H7 (cell line): ENCODE data around the gene MOV10L1. TPM values are rescaled to one million over a fixed set of nuclear protein-coding genes. Genes with fewer than 3 reads are reported as not detected.

Experiments
- DNase-seq: peaks from one replicate; pipeline ENCODE4 v3.0.0; 2012
- H3K27me3 ChIP-seq: 2 replicates; pipeline ENCODE4 v1.6.0; 2011; ENCODE audit warnings: mild to moderate bottlenecking, low read length; ENCODE audit not compliant: control insufficient read depth, insufficient read depth
- H3K36me3 ChIP-seq: replicated peaks from 2 replicates; pipeline ENCODE4 v1.5.1; 2011; ENCODE audit warnings: low read length; ENCODE audit not compliant: control insufficient read depth, insufficient read depth
- H3K4me3 ChIP-seq: 2 replicates; pipeline ENCODE4 v1.5.1; 2011; ENCODE audit warnings: low read depth, mild to moderate bottlenecking, control low read depth, low read length, moderate library complexity; ENCODE audit not compliant: insufficient read depth
- total RNA-seq: library from RNA; depleted of rRNA; stranded (reverse); fragments of >200 nt; shearing (Covaris generic); gene quantifications from 2 replicates; pipeline ENCODE4 v1.2.3, GENCODE V29; 2014

The MOV10L1 gene
- total RNA-seq, 1 experiment from 2014 or later = not detected

DNA sequence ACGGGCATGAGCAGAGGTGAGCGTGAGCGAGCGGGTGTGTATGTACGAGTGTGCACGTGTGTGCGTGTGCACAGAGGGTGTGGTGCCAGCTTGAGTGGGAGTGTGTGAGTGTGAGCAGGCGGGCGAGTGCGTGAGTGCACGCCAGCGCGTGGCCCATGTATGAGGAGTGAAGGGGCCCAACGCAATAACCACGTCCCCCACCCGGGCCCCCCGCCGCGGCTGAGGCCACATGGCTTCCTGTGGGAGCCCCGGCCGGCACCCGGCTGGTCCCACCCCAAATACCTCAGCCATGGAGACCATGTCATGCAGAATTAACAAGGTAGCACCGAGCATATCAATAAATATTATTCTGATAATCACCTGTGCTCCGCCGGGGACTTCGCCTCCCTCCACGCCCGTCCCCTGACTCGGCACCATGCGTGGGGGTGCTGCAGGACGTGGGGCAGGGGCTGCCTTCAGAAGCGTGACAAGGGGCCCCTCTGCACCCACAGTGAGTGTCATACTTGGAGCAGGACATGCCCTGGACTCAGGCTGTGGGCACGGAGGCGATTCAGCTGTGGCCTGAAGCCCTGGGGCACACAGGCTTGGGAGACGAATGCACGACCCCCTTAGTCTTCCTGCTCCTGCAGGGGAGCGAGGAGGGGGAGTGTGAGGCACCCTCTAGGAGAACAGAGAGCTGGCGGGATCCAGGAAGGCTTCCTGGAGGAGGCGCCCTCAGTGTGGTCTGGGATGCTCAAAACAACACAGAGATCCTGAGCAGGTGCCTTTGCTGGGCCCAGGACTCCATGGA lies 90.3 kb downstream of the MOV10L1 start:
- DNase-seq = no peak
- no peak overlapping the region for H3K4me3 ChIP-seq

DNA sequence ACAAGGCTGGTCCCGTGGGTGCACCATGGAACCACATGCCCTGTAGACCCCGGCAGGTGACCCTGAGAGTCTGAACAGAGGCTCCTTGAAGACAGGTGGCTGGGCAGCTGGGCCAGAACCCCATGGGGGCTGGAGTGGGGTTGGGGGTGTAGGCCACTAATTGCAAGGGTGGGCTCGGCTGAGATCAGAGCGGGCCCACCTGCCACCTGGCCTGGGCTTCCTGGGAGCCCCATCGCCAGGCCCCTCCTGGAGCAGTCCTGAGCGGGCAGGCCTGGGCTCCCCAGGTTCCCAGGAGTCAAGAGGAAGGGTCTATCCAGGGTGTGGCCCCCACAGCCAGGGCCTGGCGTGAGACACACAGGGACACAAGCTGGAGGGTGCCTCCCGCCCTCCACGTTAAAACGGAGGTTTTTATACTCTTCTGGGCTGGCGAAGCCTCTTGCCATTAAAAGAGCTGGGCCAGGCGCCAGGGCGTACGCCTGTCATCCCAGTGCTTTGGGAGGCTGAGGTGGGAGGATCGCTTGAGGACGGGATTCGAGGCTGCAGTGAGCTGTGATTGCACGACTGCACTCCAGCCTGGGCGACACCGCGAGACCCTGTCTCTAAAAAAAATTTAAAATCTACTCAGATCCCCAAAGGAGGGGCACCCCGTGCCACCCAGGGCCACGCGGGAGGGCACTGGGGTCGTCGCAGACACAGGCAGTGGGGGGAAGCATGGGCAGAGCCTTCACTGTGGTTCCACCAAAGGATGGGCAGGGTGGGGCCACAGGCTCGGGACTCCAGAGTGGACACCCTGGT lies 91.1 kb downstream of the MOV10L1 start:
- no peaks in the 10 kb centered on the region; the same call in 1 of the 2 replicates for H3K36me3 ChIP-seq
- H3K4me3 ChIP-seq = no peak overlapping the region
- peaks cover 9% of the 10 kb centered on the region for H3K27me3 ChIP-seq
- no peak for DNase-seq

More for the DNA sequence above, 90.3 kb downstream of the MOV10L1 start:
- Histone ChIP-seq H3K27me3 (peaks cover 5% of the 10 kb centered on the region), H3K36me3 (no peaks in the 10 kb centered on the region; the same call in 1 of the 2 replicates)

DNA sequence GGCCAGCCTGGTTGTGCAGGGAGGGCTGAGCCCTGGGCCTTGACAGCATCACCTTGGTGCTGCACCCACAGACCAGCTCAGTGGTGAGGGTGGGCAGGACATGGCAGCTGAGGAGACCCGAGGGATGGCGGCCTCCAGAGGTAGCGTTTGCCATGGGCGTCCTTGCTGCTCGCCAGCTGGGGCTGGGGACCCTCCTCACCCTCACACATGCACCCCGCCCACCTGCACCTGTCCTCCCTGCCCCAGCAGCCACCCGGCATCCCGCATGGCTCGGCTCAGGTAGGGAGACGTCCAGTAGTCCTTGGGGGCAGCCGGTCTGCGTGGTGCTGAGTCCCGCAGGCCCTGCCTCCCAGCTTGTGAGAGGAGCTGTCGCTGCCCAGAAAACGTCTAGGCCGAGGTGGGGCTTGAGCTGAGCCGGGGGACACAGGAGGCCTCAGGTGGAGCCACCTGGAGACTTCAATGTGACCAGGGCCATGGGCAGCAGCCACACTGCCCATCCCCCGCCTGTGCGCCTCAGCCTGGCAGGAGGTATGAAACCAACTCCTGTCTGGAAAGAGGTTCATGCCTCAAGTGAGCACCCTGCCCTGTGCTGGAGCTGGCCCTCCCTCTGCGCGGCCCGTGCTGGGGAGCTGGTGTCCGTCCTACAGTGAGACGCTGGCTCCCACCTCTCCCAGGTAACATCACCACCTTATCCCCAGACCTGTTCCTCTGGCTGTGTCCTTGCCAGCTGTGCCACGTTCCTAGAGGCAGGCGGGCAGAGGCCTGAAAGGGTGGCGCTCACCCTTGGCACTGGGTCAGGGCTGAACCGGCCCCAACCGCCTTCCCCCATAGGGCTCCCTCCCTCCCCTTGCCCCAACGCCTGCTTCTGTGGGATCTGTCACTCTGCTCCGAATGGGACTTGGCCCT lies 92.6 kb downstream of the MOV10L1 start:
- H3K36me3 ChIP-seq = no peaks in the 10 kb centered on the region; the same call in 1 of the 2 replicates
- H3K4me3 ChIP-seq = no peak overlapping the region
- peaks cover 9% of the 10 kb centered on the region for H3K27me3 ChIP-seq
- DNase-seq = no peak

GRCh38 chr22:50183141-50183971 lies 93.5 kb downstream of the MOV10L1 start:
- peaks cover 9% of the 10 kb centered on the region for H3K27me3 ChIP-seq
- H3K4me3 ChIP-seq = no peak overlapping the region
- no peak for DNase-seq
- H3K36me3 ChIP-seq = no peaks in the 10 kb centered on the region; the same call in 1 of the 2 replicates

GRCh38 chr22:50184004-50184901 lies 94.4 kb downstream of the MOV10L1 start:
- peak overlapping the region; percentile 66 for H3K4me3 ChIP-seq
- peak; percentile 83 for DNase-seq
- peaks cover 3% of the 10 kb centered on the region; the same call in 1 of the 2 replicates for H3K36me3 ChIP-seq
- peaks cover 9% of the 10 kb centered on the region for H3K27me3 ChIP-seq

GRCh38 chr22:50184902-50185374 lies 95.1 kb downstream of the MOV10L1 start:
- peaks cover 3% of the 10 kb centered on the region; the same call in 1 of the 2 replicates for H3K36me3 ChIP-seq

GRCh38 chr22:50185375-50186087 lies 95.7 kb downstream of the MOV10L1 start, which contains the start of gene TRABD:
TSS of gene TRABD (plus strand) at chr22:50185913. CDS start at chr22:50193061, 7,148 bp downstream.
- peak within 1 kb of the TSS; percentile 66 for H3K4me3 ChIP-seq
- peak; percentile 100 for DNase-seq

More at GRCh38 chr22:50184902-50185374, 95.1 kb downstream of the MOV10L1 start:
- Histone ChIP-seq H3K27me3 (peaks cover 9% of the 10 kb centered on the region), H3K4me3 (peak overlapping the region; percentile 66)
- peak; percentile 86 for DNase-seq

DNA sequence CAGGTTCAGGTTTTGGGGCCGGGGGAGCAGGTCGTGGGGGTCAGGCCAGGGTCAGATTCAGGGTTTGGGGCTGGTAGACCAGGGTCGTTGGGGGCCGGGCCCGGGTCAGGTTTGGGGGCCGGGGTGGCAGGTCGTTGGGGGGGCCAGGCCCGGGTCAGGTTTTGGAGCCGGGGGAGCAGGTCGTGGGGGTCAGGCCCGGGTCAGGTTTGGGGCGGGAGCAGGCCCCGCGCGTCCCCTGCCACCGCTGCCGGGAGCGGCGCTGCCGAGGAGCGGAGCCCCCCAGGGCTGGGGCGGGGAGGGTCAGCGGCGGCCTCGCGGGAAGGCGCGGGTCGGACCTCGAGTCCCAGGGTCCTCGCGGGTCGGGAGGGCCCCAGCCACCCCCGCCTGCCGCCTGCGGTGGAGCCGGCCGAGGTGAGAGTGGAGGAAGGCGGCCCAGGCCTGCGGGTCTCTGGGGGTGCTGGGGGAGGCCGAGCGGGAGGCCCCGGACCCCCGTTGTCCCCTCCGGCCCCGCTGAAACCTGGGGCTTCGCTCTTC lies 96.4 kb downstream of the MOV10L1 start:
- Histone ChIP-seq H3K4me3 (peak overlapping the region; percentile 61), H3K27me3 (peaks cover 9% of the 10 kb centered on the region), H3K36me3 (peaks cover 3% of the 10 kb centered on the region; the same call in 1 of the 2 replicates)
- peak; percentile 84 for DNase-seq

More at GRCh38 chr22:50185375-50186087, 95.7 kb downstream of the MOV10L1 start, which contains the start of gene TRABD:
- H3K36me3 ChIP-seq = peaks cover 3% of the 10 kb centered on the region; the same call in 1 of the 2 replicates
- H3K27me3 ChIP-seq = peaks cover 9% of the 10 kb centered on the region

- H3K36me3 ChIP-seq = peaks cover 3% of the 10 kb centered on the region; the same call in 1 of the 2 replicates
- H3K27me3 ChIP-seq = peaks cover 9% of the 10 kb centered on the region
- peak; percentile 80 for DNase-seq
- H3K4me3 ChIP-seq = peak overlapping the region; percentile 61
Measured at GRCh38 chr22:50186761-50187523, 97.1 kb downstream of the MOV10L1 start.

GRCh38 chr22:50188356-50188755 lies 98.5 kb downstream of the MOV10L1 start:
- Histone ChIP-seq H3K27me3 (peaks cover 9% of the 10 kb centered on the region), H3K36me3 (peaks cover 3% of the 10 kb centered on the region), H3K4me3 (no peak overlapping the region)
- no peak for DNase-seq

DNA sequence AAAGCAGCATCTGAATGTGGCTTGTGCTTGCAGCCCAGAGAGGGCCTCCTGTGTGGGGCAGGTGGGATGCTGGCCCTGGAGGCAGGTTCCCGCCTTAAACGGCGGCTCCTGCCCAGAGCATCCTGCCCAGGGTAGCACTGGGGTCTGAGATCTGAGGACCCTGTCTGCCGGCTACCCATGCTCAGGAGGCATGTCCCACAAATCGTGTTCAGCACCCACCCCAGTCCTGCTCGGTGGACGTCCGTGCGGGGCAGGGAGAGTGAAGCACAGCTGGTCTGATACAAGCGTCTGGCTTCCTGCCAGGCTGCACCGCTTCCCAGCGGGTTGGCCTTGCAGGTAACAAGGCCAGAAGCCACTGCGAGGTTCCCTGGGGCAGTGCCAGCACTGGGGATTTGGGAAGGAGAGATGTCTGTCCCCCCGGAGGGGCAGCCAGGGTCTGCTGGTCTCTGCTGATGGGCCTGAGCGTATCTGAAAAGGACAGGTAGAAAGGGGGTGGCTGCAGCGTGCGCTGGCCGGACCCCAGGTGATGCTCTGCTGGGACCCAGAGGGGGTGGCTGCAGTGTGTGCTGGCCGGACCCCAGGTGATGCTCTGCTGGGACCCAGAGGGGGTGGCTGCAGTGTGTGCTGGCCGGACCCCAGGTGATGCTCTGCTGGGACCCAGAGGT lies 99.5 kb downstream of the MOV10L1 start:
- peaks cover 9% of the 10 kb centered on the region for H3K27me3 ChIP-seq
- no peak overlapping the region for H3K4me3 ChIP-seq
- peaks cover 3% of the 10 kb centered on the region for H3K36me3 ChIP-seq
- no peak for DNase-seq
